ENCODE data around the gene KRTAP5-8.

- no peak for TF ChIP-seq POLR2AphosphoS5 (IDR thresholded peaks at IDR 0.05; ENCODE audit: insufficient read depth, low read depth, low read length)
- TF ChIP-seq CTCF (IDR thresholded peaks at IDR 0.05; ENCODE audit: extremely low read depth in 1 of 2, insufficient read depth in 1 of 2, low read depth in 1 of 2, low read length in 2 of 2) = no peak
- no peak for TF ChIP-seq POLR2A (IDR thresholded peaks at IDR 0.05; ENCODE audit: low read depth, low read length)
- no peak for TF ChIP-seq GATA2 (IDR thresholded peaks at IDR 0.05; ENCODE audit: insufficient read depth, insufficient read length, low read depth, low read length)
- TF ChIP-seq FOS (IDR thresholded peaks at IDR 0.05; ENCODE audit: borderline replicate concordance, insufficient read depth, low read length) = no peak
- TF ChIP-seq EZH2 (IDR thresholded peaks at IDR 0.05; ENCODE audit: borderline replicate concordance, low read depth, low read length, severe bottlenecking) = no peak
Observed at GRCh38 chr11:71504531-71504930, 33.3 kb upstream of the KRTAP5-8 start.
